ENCODE results near the gene CUBN.
"Not testable (repeated sequence)": the region's sequence is repeated elsewhere in the genome, so short reads cannot be mapped to it uniquely, and the experiment has no call there.

- not testable (repeated sequence) for TF ChIP-seq CTCF (IDR thresholded peaks at IDR 0.05); CHD2 (IDR thresholded peaks at IDR 0.05; ENCODE audit: low read length, partially characterized antibody); BCL3 (IDR thresholded peaks at IDR 0.05)
Measured at GRCh38 chr10:17114878-17115444, 14.7 kb downstream of the CUBN start.
